ENCODE results near the gene NFATC2. TPM values are rescaled to one million over a fixed set of nuclear protein-coding genes. Genes with fewer than 3 reads are reported as not detected.

The NFATC2 gene
- total RNA-seq, 1 experiment from 2014 or later: 0.61 TPM

DNA sequence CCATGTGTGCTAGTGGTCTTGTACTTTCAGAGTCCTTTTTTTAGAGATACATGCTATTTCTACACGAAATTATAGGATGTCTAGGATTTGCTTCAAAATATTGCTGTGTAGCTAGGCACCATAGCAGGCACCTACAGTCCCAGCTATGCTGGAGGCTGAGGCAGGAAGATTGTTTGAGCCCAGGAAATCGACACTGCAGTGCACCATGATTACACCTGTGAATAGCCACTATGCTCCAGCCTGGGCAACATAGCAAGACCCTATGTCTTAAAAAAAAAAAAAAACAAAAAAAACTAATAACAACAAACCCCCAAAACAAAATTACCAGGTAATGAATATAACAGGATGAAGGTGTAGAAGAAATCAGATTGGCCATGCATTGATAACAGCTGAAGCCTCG lies 121.7 kb downstream of the NFATC2 start:
- H3K4me1 Mint-ChIP-seq: peaks cover 29 to 34% of the 10 kb centered on the region in 2 experiments
- no CpG with 5 or more reads among the region's 3 CpGs for WGBS (ENCODE audit: extremely low coverage, insufficient read length, low lambda C conversion rate)

More for the DNA sequence above, 121.7 kb downstream of the NFATC2 start:
- no peak overlapping the region for H4K8ac ChIP-seq (replicated peaks; ENCODE audit: insufficient read length, low read depth, low read length)
- peaks cover 27% of the 10 kb centered on the region for H3K27me3 Mint-ChIP-seq (ENCODE audit: low read depth)
- no peak overlapping the region for H3K23ac ChIP-seq (ENCODE audit: insufficient read length, low read depth, low read length)
- no peaks in the 10 kb centered on the region for H4K20me1 ChIP-seq (ENCODE audit: control insufficient read depth, insufficient read depth, insufficient read length)
- no peak overlapping the region for H2AFZ ChIP-seq (ENCODE audit: low read length)
- H3K9me3 Mint-ChIP-seq: no peaks in the 10 kb centered on the region
- TF ChIP-seq, protein P1, sequence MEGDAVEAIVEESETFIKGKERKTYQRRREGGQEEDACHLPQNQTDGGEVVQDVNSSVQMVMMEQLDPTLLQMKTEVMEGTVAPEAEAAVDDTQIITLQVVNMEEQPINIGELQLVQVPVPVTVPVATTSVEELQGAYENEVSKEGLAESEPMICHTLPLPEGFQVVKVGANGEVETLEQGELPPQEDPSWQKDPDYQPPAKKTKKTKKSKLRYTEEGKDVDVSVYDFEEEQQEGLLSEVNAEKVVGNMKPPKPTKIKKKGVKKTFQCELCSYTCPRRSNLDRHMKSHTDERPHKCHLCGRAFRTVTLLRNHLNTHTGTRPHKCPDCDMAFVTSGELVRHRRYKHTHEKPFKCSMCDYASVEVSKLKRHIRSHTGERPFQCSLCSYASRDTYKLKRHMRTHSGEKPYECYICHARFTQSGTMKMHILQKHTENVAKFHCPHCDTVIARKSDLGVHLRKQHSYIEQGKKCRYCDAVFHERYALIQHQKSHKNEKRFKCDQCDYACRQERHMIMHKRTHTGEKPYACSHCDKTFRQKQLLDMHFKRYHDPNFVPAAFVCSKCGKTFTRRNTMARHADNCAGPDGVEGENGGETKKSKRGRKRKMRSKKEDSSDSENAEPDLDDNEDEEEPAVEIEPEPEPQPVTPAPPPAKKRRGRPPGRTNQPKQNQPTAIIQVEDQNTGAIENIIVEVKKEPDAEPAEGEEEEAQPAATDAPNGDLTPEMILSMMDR (conservative IDR thresholded peaks at IDR 0.05): no peak
- H3K79me1 ChIP-seq (ENCODE audit: insufficient read depth, low read depth, low read length, poor library complexity, severe bottlenecking): no peaks in the 10 kb centered on the region
- no peak overlapping the region for H2BK5ac ChIP-seq (ENCODE audit: insufficient read length, low read length)
- H2BK15ac ChIP-seq (ENCODE audit: low read depth, low read length): no peak overlapping the region
- no peaks in the 10 kb centered on the region for H3K23me2 ChIP-seq (ENCODE audit: insufficient read length, low read depth, low read length, poor library complexity, severe bottlenecking)
- no peak overlapping the region for H3K27ac ChIP-seq (ENCODE audit: insufficient read length, low read depth, low read length)
- peaks cover 4% of the 10 kb centered on the region for H3K4me1 ChIP-seq (ENCODE audit: insufficient read depth, low read length)
- H3K14ac ChIP-seq (ENCODE audit: insufficient read depth, low read length): no peak overlapping the region
- no peak overlapping the region for H3K27ac Mint-ChIP-seq
- no peak overlapping the region for H4K91ac ChIP-seq (ENCODE audit: insufficient read length, low read depth, low read length)
- no peak overlapping the region for H2BK12ac ChIP-seq (ENCODE audit: insufficient read length, low read depth, low read length)
- no peak overlapping the region for H3K4me3 Mint-ChIP-seq
- H3K56ac ChIP-seq (ENCODE audit: insufficient read length, low read depth, low read length): no peak overlapping the region
- no peak overlapping the region for H3K4ac ChIP-seq (ENCODE audit: low read depth, low read length)
- H3K9ac ChIP-seq (ENCODE audit: extremely low read depth, insufficient read length, low read length): no peak overlapping the region
- H2BK20ac ChIP-seq (ENCODE audit: low read depth, low read length, poor library complexity, severe bottlenecking): no peak overlapping the region
- H3K79me2 ChIP-seq (ENCODE audit: insufficient read depth, low read length): no peaks in the 10 kb centered on the region
- H4K5ac ChIP-seq (ENCODE audit: insufficient read length, low read depth, low read length): no peak overlapping the region
- no peak overlapping the region for H3T11ph ChIP-seq (ENCODE audit: low read length)
- H3K18ac ChIP-seq (ENCODE audit: insufficient read length, low read depth, low read length): no peak overlapping the region
- no peak overlapping the region for H2BK120ac ChIP-seq (ENCODE audit: low read depth, low read length, poor library complexity, severe bottlenecking)
- H3K9me3 ChIP-seq (ENCODE audit: control insufficient read depth, low read depth, low read length): no peaks in the 10 kb centered on the region
- no peaks in the 10 kb centered on the region for H3K27me3 ChIP-seq (ENCODE audit: insufficient read depth, low read length)
- no peak overlapping the region for H3K4me2 ChIP-seq (ENCODE audit: insufficient read depth, insufficient read length, low read length)
- no peak for DNase-seq
- H3K36me3 Mint-ChIP-seq (ENCODE audit: insufficient read depth in 1 of 3, low read depth in 3 of 3): no peaks in the 10 kb centered on the region
- no peak overlapping the region for H2AK5ac ChIP-seq (ENCODE audit: insufficient read length, low read length)
